Diencephalon (tissue), 1 donor: Measurements from ENCODE around the gene PPP1R3G. TPM values are rescaled to one million over a fixed set of nuclear protein-coding genes. Genes with fewer than 3 reads are reported as not detected.

ENCODE experiments used
- total RNA-seq: library from RNA; depleted of rRNA; stranded (reverse); fragments of >200 nt; gene quantifications from one replicate; pipeline ENCODE4 v1.2.3, GENCODE V29; 2014

The PPP1R3G gene
- total RNA-seq = 3.7 TPM

DNA sequence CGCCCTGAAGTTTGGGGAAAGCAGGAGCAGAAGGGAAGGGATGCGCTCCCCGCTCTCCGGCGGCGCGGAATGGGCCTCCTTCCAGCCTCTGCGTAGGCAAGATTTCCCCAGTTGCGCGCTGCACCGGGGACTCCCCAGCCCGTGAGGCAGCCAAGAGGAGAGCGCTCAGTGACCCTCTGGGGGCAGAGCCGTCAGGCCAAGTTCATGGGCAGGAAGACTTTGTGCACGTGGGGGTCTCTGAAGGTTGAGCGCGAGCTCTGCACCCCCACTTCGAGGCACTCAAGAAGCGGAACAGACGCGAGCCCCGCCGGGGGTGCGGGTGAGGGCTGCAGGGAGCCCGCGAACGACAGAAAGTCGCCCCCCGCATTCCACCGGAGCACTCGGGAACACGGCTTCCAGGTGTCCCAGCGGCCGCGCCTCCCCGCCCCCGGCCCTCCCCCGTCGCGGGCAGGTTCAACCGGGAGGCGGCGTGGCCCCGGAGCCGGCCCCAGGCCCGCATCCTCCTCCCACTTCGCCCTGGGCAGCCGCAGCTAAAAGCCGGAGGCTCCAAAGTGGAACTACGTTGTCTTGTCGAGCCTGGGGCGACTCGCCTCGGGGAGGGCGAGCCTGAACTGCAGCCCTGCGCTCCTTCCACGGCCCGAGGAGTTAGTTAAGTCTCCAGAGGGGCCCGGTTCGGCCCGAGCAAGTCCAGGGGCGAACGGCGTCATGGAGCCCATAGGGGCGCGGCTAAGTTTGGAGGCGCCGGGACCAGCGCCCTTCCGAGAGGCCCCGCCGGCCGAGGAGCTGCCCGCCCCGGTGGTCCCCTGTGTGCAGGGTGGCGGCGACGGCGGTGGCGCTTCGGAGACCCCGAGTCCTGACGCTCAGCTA, at the start of gene PPP1R3G:
Gene PPP1R3G, plus strand, starts transcription at position 561 of the 867 bp plus-strand sequence. Its CDS starts 145 bp downstream, at position 706.

Other genes starting within 250 kb of the PPP1R3G start
- gene RPP40, start 81.3 kb upstream of the PPP1R3G start, total RNA-seq = 19.1 TPM
- gene LYRM4, start 175.6 kb downstream of the PPP1R3G start, total RNA-seq = 9.9 TPM
- gene FARS2, start 176.2 kb downstream of the PPP1R3G start, total RNA-seq = 31.1 TPM